Esophagus muscularis mucosa (tissue), 3 donors: ENCODE data around the gene ANO4.

ENCODE experiments used
- CTCF ChIP-seq, 3 experiments: fragments of 200-600 bp in 2 of 3; fragments of 450-650 bp in 1 of 3; sonication (generic) in 2 of 3; IDR thresholded peaks; one replicate each; pipeline ENCODE4 v1.5.1; 2017 to 2019; ENCODE audit warnings: antibody characterized with exemption in 3 of 3, mild to moderate bottlenecking in 2 of 3, moderate library complexity in 1 of 3
- POLR2AphosphoS5 ChIP-seq, 2 donors: sonication (generic); formaldehyde crosslinking; IDR thresholded peaks; one replicate each; pipeline ENCODE4 v1.6.1; 2017; ENCODE audit warnings: antibody characterized with exemption in 2 of 2

GRCh38 chr12:101082706-101083105 lies 288.1 kb downstream of the ANO4 start:
- TF ChIP-seq CTCF (IDR thresholded peaks at IDR 0.05) (no peak), POLR2AphosphoS5 (IDR thresholded peaks at IDR 0.05) (no peak)
